ENCODE measurements around the gene RGS9. TPM values are rescaled to one million over a fixed set of nuclear protein-coding genes. Genes with fewer than 3 reads are reported as not detected.

Gene RGS9
- total and polyA plus RNA-seq, 2 donors (not counting 1 experiment from before 2014, with no cell fraction given) = 0.36 to 3.4 TPM

DNA sequence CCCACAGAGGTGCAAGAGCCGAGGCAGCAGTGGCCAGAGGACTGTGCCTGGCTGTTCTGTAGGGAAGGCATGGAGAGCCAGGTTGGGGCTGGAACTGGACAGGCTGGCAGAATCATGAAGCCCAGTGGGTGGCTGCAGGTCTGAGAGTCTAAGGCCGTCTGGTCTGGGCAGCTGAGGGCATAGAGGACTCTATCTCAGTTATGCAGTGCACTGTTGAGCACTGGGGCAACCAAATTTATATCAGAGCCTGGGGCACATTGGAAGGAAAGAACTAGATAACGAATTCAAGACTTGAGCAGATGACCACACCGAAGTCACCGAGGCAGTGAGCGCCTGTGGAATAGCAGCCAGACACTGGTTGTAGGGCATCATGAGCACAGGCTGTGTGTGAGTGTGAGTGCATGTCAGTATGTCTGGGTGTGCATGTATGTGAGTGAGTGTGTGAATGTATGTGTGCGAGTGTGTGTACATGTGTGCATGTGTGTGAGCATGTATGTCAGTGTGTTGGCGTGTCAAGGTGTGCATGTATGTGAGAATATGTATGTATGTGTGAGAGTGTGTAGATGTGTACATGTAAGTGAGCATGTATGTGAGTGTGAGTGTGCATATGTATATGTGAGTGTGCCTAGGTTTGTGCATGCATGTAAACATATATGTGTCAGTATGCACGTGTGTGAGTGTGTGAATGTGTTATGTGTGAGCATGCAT, 37.0 kb downstream of the RGS9 start:
- H3K4me1 ChIP-seq (ENCODE audit: control insufficient read depth in 2 of 2, insufficient read depth in 2 of 2, low read length in 2 of 2) = peaks cover 8 to 14% of the 10 kb centered on the region in 2 donors
- Mint-ChIP-seq H3K27me3 (no peaks in the 10 kb centered on the region), H3K9me3 (ENCODE audit: insufficient read depth) (no peaks in the 10 kb centered on the region), H3K4me3 (no peak overlapping the region), H3K27ac (no peak overlapping the region), H3K4me1 (peaks cover 7% of the 10 kb centered on the region)
- H2AFZ ChIP-seq (ENCODE audit: insufficient read depth, low read depth, low read length, poor library complexity, severe bottlenecking) = no peak overlapping the region
- H3K27ac ChIP-seq (ENCODE audit: low read length in 2 of 2) = no peak overlapping the region
- H3K36me3 ChIP-seq (replicated peaks in 1 of 2; ENCODE audit: control extremely low read depth in 1 of 2, control insufficient read depth in 1 of 2, extremely low read depth in 1 of 2, insufficient read depth in 2 of 2, low read length in 1 of 2) = no peaks in the 10 kb centered on the region
- H3K4me2 ChIP-seq (replicated peaks; ENCODE audit: low read depth, low read length, poor library complexity, severe bottlenecking) = no peak overlapping the region
- peaks cover 0 to 4% (median 0%) of the 10 kb centered on the region in 3 donors for H3K9me3 ChIP-seq (ENCODE audit: control extremely low read depth in 1 of 3, control insufficient read depth in 2 of 3, insufficient read depth in 1 of 3, low read length in 2 of 3)
- DNase-seq = no peak
- no peak overlapping the region for H3K4me3 ChIP-seq (ENCODE audit: control extremely low read depth in 1 of 5, extremely low read depth in 1 of 5, insufficient read depth in 1 of 5, low read depth in 2 of 5, low read length in 4 of 5)
- WGBS (ENCODE audit: insufficient coverage) = 92% methylated on average over 9 of the region's 9 CpGs
- ChIA-PET CTCF (interaction anchor here (0.6 kb wide), 1 partner anchor 1207 kb away, joined by 3 read pairs; no protein-coding TSS in a partner anchor), POLR2A (no interaction called here)
- no peaks in the 10 kb centered on the region for H3K79me2 ChIP-seq (ENCODE audit: control insufficient read depth, insufficient read depth, low read length)
- no peak for ATAC-seq (ENCODE audit: low read depth)
- TF ChIP-seq, protein P1, sequence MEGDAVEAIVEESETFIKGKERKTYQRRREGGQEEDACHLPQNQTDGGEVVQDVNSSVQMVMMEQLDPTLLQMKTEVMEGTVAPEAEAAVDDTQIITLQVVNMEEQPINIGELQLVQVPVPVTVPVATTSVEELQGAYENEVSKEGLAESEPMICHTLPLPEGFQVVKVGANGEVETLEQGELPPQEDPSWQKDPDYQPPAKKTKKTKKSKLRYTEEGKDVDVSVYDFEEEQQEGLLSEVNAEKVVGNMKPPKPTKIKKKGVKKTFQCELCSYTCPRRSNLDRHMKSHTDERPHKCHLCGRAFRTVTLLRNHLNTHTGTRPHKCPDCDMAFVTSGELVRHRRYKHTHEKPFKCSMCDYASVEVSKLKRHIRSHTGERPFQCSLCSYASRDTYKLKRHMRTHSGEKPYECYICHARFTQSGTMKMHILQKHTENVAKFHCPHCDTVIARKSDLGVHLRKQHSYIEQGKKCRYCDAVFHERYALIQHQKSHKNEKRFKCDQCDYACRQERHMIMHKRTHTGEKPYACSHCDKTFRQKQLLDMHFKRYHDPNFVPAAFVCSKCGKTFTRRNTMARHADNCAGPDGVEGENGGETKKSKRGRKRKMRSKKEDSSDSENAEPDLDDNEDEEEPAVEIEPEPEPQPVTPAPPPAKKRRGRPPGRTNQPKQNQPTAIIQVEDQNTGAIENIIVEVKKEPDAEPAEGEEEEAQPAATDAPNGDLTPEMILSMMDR (IDR thresholded peaks at IDR 0.05) = no peak
- no peak for TF ChIP-seq EZH2 (IDR thresholded peaks at IDR 0.05; ENCODE audit: borderline replicate concordance, insufficient read depth, low read depth, low read length, poor library complexity, severe bottlenecking)
- peaks cover 0 to 7% (median 0%) of the 10 kb centered on the region in 4 experiments for H3K27me3 ChIP-seq (replicated peaks in 1 of 4; ENCODE audit: control extremely low read depth in 1 of 4, control insufficient read depth in 3 of 4, insufficient read depth in 4 of 4, low read length in 3 of 4)
- H3K9ac ChIP-seq (ENCODE audit: low read length) = no peak overlapping the region
- no peaks in the 10 kb centered on the region for H4K20me1 ChIP-seq (ENCODE audit: control insufficient read depth, insufficient read depth, low read length, poor library complexity, severe bottlenecking)
- intact Hi-C loops (cut with micrococcal nuclease) = no loop called here

DNA sequence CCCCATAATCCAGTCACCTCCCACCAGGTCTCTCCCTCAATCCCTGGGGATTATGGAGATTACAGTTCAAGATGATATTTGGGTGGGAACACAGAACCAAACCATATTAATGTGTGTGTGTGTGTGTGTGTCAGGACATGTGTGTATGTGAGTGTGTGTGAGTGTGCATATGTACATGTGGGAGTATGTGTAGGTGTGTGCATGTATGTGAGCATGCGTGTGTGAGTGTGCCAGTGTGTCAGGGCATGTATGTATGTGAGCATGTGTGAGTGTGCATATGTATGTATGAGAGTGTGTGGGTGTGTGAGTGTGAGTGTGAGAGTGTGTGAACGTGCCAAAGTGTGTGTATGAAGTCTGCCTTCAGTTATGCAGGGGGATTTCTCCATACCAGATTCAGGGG, 37.8 kb downstream of the RGS9 start:
- peaks cover 8 to 14% of the 10 kb centered on the region in 2 donors for H3K4me1 ChIP-seq (ENCODE audit: control insufficient read depth in 2 of 2, insufficient read depth in 2 of 2, low read length in 2 of 2)
- no peak overlapping the region for H2AFZ ChIP-seq (ENCODE audit: insufficient read depth, low read depth, low read length, poor library complexity, severe bottlenecking)
- H3K27ac ChIP-seq (ENCODE audit: low read length in 2 of 2) = no peak overlapping the region

More for the DNA sequence above, 37.8 kb downstream of the RGS9 start:
- Histone ChIP-seq H4K20me1 (ENCODE audit: control insufficient read depth, insufficient read depth, low read length, poor library complexity, severe bottlenecking) (no peaks in the 10 kb centered on the region), H3K4me2 (replicated peaks; ENCODE audit: low read depth, low read length, poor library complexity, severe bottlenecking) (no peak overlapping the region), H3K79me2 (ENCODE audit: control insufficient read depth, insufficient read depth, low read length) (no peaks in the 10 kb centered on the region), H3K9ac (ENCODE audit: low read length) (no peak overlapping the region), H3K9me3 (ENCODE audit: control extremely low read depth in 1 of 3, control insufficient read depth in 2 of 3, insufficient read depth in 1 of 3, low read length in 2 of 3) (peaks cover 0 to 4% (median 0%) of the 10 kb centered on the region in 3 donors), H3K36me3 (replicated peaks in 1 of 2; ENCODE audit: control extremely low read depth in 1 of 2, control insufficient read depth in 1 of 2, extremely low read depth in 1 of 2, insufficient read depth in 2 of 2, low read length in 1 of 2) (no peaks in the 10 kb centered on the region), H3K27me3 (replicated peaks in 1 of 4; ENCODE audit: control extremely low read depth in 1 of 4, control insufficient read depth in 3 of 4, insufficient read depth in 4 of 4, low read length in 3 of 4) (peaks cover 0 to 7% (median 0%) of the 10 kb centered on the region in 4 experiments), H3K4me3 (ENCODE audit: control extremely low read depth in 1 of 5, extremely low read depth in 1 of 5, insufficient read depth in 1 of 5, low read depth in 2 of 5, low read length in 4 of 5) (no peak overlapping the region)
- ATAC-seq (ENCODE audit: low read depth) = no peak
- peaks cover 12% of the 10 kb centered on the region for H3K4me1 Mint-ChIP-seq
- TF ChIP-seq, protein P1 (IDR thresholded peaks at IDR 0.05) = no peak
- TF ChIP-seq EZH2 (IDR thresholded peaks at IDR 0.05; ENCODE audit: borderline replicate concordance, insufficient read depth, low read depth, low read length, poor library complexity, severe bottlenecking) = no peak
- no peak for DNase-seq
- ChIA-PET POLR2A (no interaction called here), CTCF (no interaction called here)
- 90% methylated on average over 2 of the region's 2 CpGs for WGBS (ENCODE audit: insufficient coverage)
- no peaks in the 10 kb centered on the region for H3K9me3 Mint-ChIP-seq (ENCODE audit: insufficient read depth)
- no peaks in the 10 kb centered on the region for H3K27me3 Mint-ChIP-seq
- intact Hi-C loops (cut with micrococcal nuclease) = no loop called here
- H3K4me3 Mint-ChIP-seq = no peak overlapping the region
- H3K27ac Mint-ChIP-seq = no peak overlapping the region
